ENCODE data around the gene NTM.

- no peak for TF ChIP-seq POLR2A (IDR thresholded peaks at IDR 0.05; ENCODE audit: borderline replicate concordance, extremely low read depth, insufficient read depth, insufficient read length)
- no peak for TF ChIP-seq YY1 (IDR thresholded peaks at IDR 0.05; ENCODE audit: extremely low read depth, insufficient replicate concordance, low read depth, low read length)
- no peak for TF ChIP-seq CTCF (IDR thresholded peaks at IDR 0.05 in 2 of 3, conservative IDR thresholded peaks at IDR 0.05 in 1 of 3; ENCODE audit: borderline replicate concordance in 1 of 3, insufficient read depth in 1 of 3, low read depth in 2 of 3, low read length in 2 of 3)
- TF ChIP-seq POLR2AphosphoS5 (IDR thresholded peaks at IDR 0.05; ENCODE audit: low read depth, low read length) = no peak
- TF ChIP-seq JUND (IDR thresholded peaks at IDR 0.05) = no peak
- TF ChIP-seq CEBPB (IDR thresholded peaks at IDR 0.05; ENCODE audit: low read depth) = no peak
- TF ChIP-seq SIN3A (IDR thresholded peaks at IDR 0.05; ENCODE audit: low read depth) = no peak
- no peak for TF ChIP-seq SP1 (IDR thresholded peaks at IDR 0.05; ENCODE audit: low read depth)
- TF ChIP-seq EZH2phosphoT487 (IDR thresholded peaks at IDR 0.05; ENCODE audit: borderline replicate concordance) = no peak
- no peak for TF ChIP-seq EGR1 (IDR thresholded peaks at IDR 0.05; ENCODE audit: low read depth)
- TF ChIP-seq RAD21 (IDR thresholded peaks at IDR 0.05; ENCODE audit: low read depth) = no peak
- TF ChIP-seq TCF7L2 (IDR thresholded peaks at IDR 0.05; ENCODE audit: borderline replicate concordance, extremely low read depth, insufficient read depth, insufficient read length) = no peak
These were observed 701.8 kb downstream of the NTM start for GRCh38 chr11:132072044-132072857.

All from HCT116 (cell line).